Measurements from ENCODE around the gene SGK1.
"Not testable (repeated sequence)": the region's sequence is repeated elsewhere in the genome, so short reads cannot be mapped to it uniquely, and the experiment has no call there.

The SGK1 gene

GRCh38 chr6:134304381-134304780, 13.5 kb downstream of the SGK1 start:
- DNase-seq (ENCODE audit: low read depth) = peak; percentile 88

GRCh38 chr6:134303891-134304290, 14.0 kb downstream of the SGK1 start:
- no peak for DNase-seq (ENCODE audit: low read depth)

GRCh38 chr6:134299236-134299635, 18.7 kb downstream of the SGK1 start:
- peak; percentile 81 for DNase-seq (ENCODE audit: low read depth)

- DNase-seq (ENCODE audit: low read depth) = no peak
These were observed 21.1 kb downstream of the SGK1 start for GRCh38 chr6:134296762-134297161.

- DNase-seq (ENCODE audit: low read depth) = peak; percentile 98
These were observed 21.9 kb downstream of the SGK1 start for GRCh38 chr6:134295953-134296553.

- DNase-seq (ENCODE audit: low read depth) = peak; percentile 87
These were observed 24.2 kb downstream of the SGK1 start for GRCh38 chr6:134293659-134294161.

- no peak for DNase-seq (ENCODE audit: low read depth)
These were observed 26.8 kb downstream of the SGK1 start for GRCh38 chr6:134291156-134291555.

- no peak for DNase-seq (ENCODE audit: low read depth)
These were observed 28.7 kb downstream of the SGK1 start for GRCh38 chr6:134289204-134289575.

GRCh38 chr6:134288538-134289203, 29.2 kb downstream of the SGK1 start:
- peak; percentile 95 for DNase-seq (ENCODE audit: low read depth)

- DNase-seq (ENCODE audit: low read depth) = peak; percentile 77
These were observed 29.9 kb downstream of the SGK1 start for GRCh38 chr6:134287859-134288537.

- DNase-seq (ENCODE audit: low read depth) = no peak
These were observed 35.1 kb downstream of the SGK1 start for GRCh38 chr6:134282816-134283215.

GRCh38 chr6:134281388-134281787, 36.5 kb downstream of the SGK1 start:
- no peak for DNase-seq (ENCODE audit: low read depth)

GRCh38 chr6:134278000-134278399, 39.9 kb downstream of the SGK1 start:
- no peak for DNase-seq (ENCODE audit: low read depth)

- DNase-seq (ENCODE audit: low read depth) = not testable (repeated sequence)
These were observed 41.0 kb downstream of the SGK1 start for GRCh38 chr6:134276891-134277377.

- no peak for DNase-seq (ENCODE audit: low read depth)
These were observed 45.5 kb downstream of the SGK1 start for GRCh38 chr6:134272374-134272773.

- DNase-seq (ENCODE audit: low read depth) = no peak
These were observed 50.0 kb downstream of the SGK1 start for GRCh38 chr6:134267917-134268361.

GRCh38 chr6:134266776-134267175, 51.1 kb downstream of the SGK1 start:
- no peak for DNase-seq (ENCODE audit: low read depth)

GRCh38 chr6:134261766-134262165, 56.1 kb downstream of the SGK1 start:
- no peak for DNase-seq (ENCODE audit: low read depth)

- no peak for DNase-seq (ENCODE audit: low read depth)
These were observed 59.0 kb downstream of the SGK1 start for GRCh38 chr6:134258849-134259306.

GRCh38 chr6:134257516-134257915, 60.4 kb downstream of the SGK1 start:
- DNase-seq (ENCODE audit: low read depth) = no peak

- DNase-seq (ENCODE audit: low read depth) = no peak
These were observed 61.0 kb downstream of the SGK1 start for GRCh38 chr6:134256862-134257261.

GRCh38 chr6:134255280-134255679, 62.6 kb downstream of the SGK1 start:
- DNase-seq (ENCODE audit: low read depth) = not testable (repeated sequence)

- no peak for DNase-seq (ENCODE audit: low read depth)
These were observed 63.8 kb downstream of the SGK1 start for GRCh38 chr6:134254118-134254517.

Data from amniotic epithelial cell (primary cell).